HCT116 (cell line): ENCODE measurements around the gene PCNT. TPM values are rescaled to one million over a fixed set of nuclear protein-coding genes. Genes with fewer than 3 reads are reported as not detected.

ENCODE experiments used
- ATAC-seq: fragments of 200-7000 bp; cut with Tn5 transposase; 2 replicates; pipeline ENCODE4 v1.9.1; 2020; ENCODE audit warnings: mild to moderate bottlenecking, moderate library complexity
- BruUV-seq: library from RNA; stranded (reverse); fragments of 400-500 nt; replicated peaks from 2 replicates; lab custom pipeline; 2021; lab: Mats Ljungman, UMichigan
- CTCF ChIA-PET: fragments of 300-600 bp; sonication (Branson Sonifier 250); formaldehyde crosslinking; loops from one replicate; lab custom pipeline; 2021; ENCODE audit warnings: antibody characterized with exemption; lab: Charles Lee
- POLR2A ChIA-PET: fragments of 300-600, 350-600 bp; sonication (Branson Sonifier 250); formaldehyde crosslinking; loops from one replicate; lab custom pipeline; 2021; ENCODE audit warnings: antibody characterized with exemption; lab: Charles Lee
- RAD21 ChIA-PET, 2 experiments: fragments of 300-600 bp; sonication (Branson Sonifier 250); formaldehyde crosslinking; loops; one replicate each; lab custom pipeline; 2023; ENCODE audit warnings: low total read pairs in 2 of 2; ENCODE audit not compliant: uncharacterized antibody in 2 of 2, unreplicated experiment in 2 of 2, low non-redundant PET in 1 of 2; lab: Charles Lee
- DNase-seq: peaks from one replicate; pipeline ENCODE4 v3.0.0-alpha.2; 2010; ENCODE audit warnings: low read depth, low spot score
- H2AFZ ChIP-seq: fragments of 200-600 bp; shearing (Covaris generic), sonication (generic); 2 replicates; pipeline ENCODE4 v1.6.1; 2017; ENCODE audit warnings: low read depth, mixed run types, mixed read lengths, antibody characterized with exemption, low read length; ENCODE audit not compliant: poor library complexity, severe bottlenecking
- H3K27ac ChIP-seq: 2 replicates; pipeline ENCODE4 v1.5.1; 2012; ENCODE audit warnings: low read depth, low read length
- H3K27me3 ChIP-seq: fragments of 200-600 bp; sonication (generic); 2 replicates; pipeline ENCODE4 v1.6.1; 2016; ENCODE audit warnings: mixed run types, low read length, mixed read lengths; ENCODE audit not compliant: insufficient read depth
- H3K36me3 ChIP-seq, 2 experiments: fragments of 200-500 bp in 1 of 2; fragments of 200-600 bp in 1 of 2; sonication (Bioruptor generic) in 1 of 2; sonication (generic) in 1 of 2; 2 replicates each; pipeline versions ENCODE4 v1.5.1 to v1.6.1; 2014 to 2016; ENCODE audit warnings: low read length in 2 of 2, inconsistent platforms in 1 of 2, mixed read lengths in 1 of 2, mixed run types in 1 of 2; ENCODE audit not compliant: insufficient read depth in 2 of 2, control insufficient read depth in 1 of 2
- H3K4me1 ChIP-seq, 2 experiments: fragments of 200-600 bp in 1 of 2; sonication (generic) in 1 of 2; 2 replicates each; pipeline versions ENCODE4 v1.5.1 to v1.6.1; 2012 to 2017; ENCODE audit warnings: low read length in 2 of 2, inconsistent platforms in 1 of 2, mild to moderate bottlenecking in 1 of 2, mixed read lengths in 1 of 2, mixed run types in 1 of 2, moderate library complexity in 1 of 2; ENCODE audit not compliant: insufficient read depth in 2 of 2, control insufficient read depth in 1 of 2
- H3K4me2 ChIP-seq: fragments of 200-600 bp; sonication (generic); 2 replicates; pipeline ENCODE4 v1.6.1; 2017; ENCODE audit warnings: mixed run types, low read length, mixed read lengths
- H3K4me3 ChIP-seq, 2 experiments: fragments of 200-600 bp in 1 of 2; sonication (generic) in 1 of 2; replicated peaks in 1 of 2; 2 replicates each; pipeline ENCODE4 v1.5.1; 2011 to 2016; ENCODE audit warnings: low read length in 2 of 2, control low read depth in 1 of 2, low read depth in 1 of 2, mild to moderate bottlenecking in 1 of 2, mixed read lengths in 1 of 2, mixed run types in 1 of 2
- H3K79me2 ChIP-seq: fragments of 200-600 bp; sonication (generic); 2 replicates; pipeline ENCODE4 v1.6.1; 2017; ENCODE audit warnings: mild to moderate bottlenecking, mixed run types, low read length, moderate library complexity, mixed read lengths; ENCODE audit not compliant: insufficient read depth
- H3K9ac ChIP-seq: fragments of 200-600 bp; sonication (generic); 2 replicates; pipeline ENCODE4 v1.6.1; 2016; ENCODE audit warnings: low read length, mixed read lengths
- H3K9me2 ChIP-seq: fragments of 200-600 bp; sonication (generic), shearing (Covaris generic); 2 replicates; pipeline ENCODE4 v1.6.1; 2017; ENCODE audit warnings: mixed run types, mild to moderate bottlenecking, moderate library complexity; ENCODE audit not compliant: insufficient read depth
- H3K9me3 ChIP-seq, 2 experiments: fragments of 200-500 bp in 1 of 2; fragments of 200-600 bp in 1 of 2; sonication (Bioruptor generic) in 1 of 2; sonication (generic) in 1 of 2; 2 replicates each; pipeline ENCODE4 v1.6.1; 2014 to 2017; ENCODE audit warnings: low read length in 2 of 2, mixed read lengths in 2 of 2, inconsistent platforms in 1 of 2, low read depth in 1 of 2, mild to moderate bottlenecking in 1 of 2, mixed run types in 1 of 2, moderate library complexity in 1 of 2; ENCODE audit not compliant: control insufficient read depth in 1 of 2, insufficient read depth in 1 of 2
- H4K20me1 ChIP-seq: fragments of 200-600 bp; sonication (generic), shearing (Covaris generic); 2 replicates; pipeline ENCODE4 v1.6.1; 2017; ENCODE audit warnings: mixed run types, mild to moderate bottlenecking, moderate library complexity; ENCODE audit not compliant: insufficient read depth
- ATF3 ChIP-seq: IDR thresholded peaks from 2 replicates; pipeline ENCODE4 v1.6.1; 2012
- CBX3 ChIP-seq: IDR thresholded peaks from 2 replicates; pipeline ENCODE4 v1.6.1; 2012; ENCODE audit warnings: low read depth
- EGR1 ChIP-seq: IDR thresholded peaks from 2 replicates; pipeline ENCODE4 v1.6.1; 2012; ENCODE audit warnings: low read depth
- EZH2 ChIP-seq: fragments of 200-600 bp; sonication (generic); IDR thresholded peaks from 2 replicates; pipeline ENCODE4 v1.6.1; 2017; ENCODE audit warnings: antibody characterized with exemption, mixed run types
- FOSL1 ChIP-seq: IDR thresholded peaks from 2 replicates; pipeline ENCODE4 v1.6.1; 2012; ENCODE audit warnings: low read depth
- JUND ChIP-seq: IDR thresholded peaks from 2 replicates; pipeline ENCODE4 v1.6.1; 2012
- POLR2A ChIP-seq: IDR thresholded peaks from 2 replicates; pipeline ENCODE4 v1.7.0; 2011; ENCODE audit warnings: borderline replicate concordance; ENCODE audit not compliant: insufficient read depth, insufficient read length; ENCODE audit errors: extremely low read depth
- POLR2AphosphoS5 ChIP-seq: IDR thresholded peaks from 2 replicates; pipeline ENCODE4 v1.6.1; 2011; ENCODE audit warnings: mild to moderate bottlenecking, low read depth, low read length, moderate library complexity
- RAD21 ChIP-seq: IDR thresholded peaks from 2 replicates; pipeline ENCODE4 v1.6.1; 2012; ENCODE audit warnings: low read depth, mild to moderate bottlenecking
- SIN3A ChIP-seq: IDR thresholded peaks from 2 replicates; pipeline ENCODE4 v1.6.1; 2012; ENCODE audit warnings: low read depth
- SP1 ChIP-seq: IDR thresholded peaks from 2 replicates; pipeline ENCODE4 v1.6.1; 2012; ENCODE audit warnings: low read depth
- TCF7L2 ChIP-seq: IDR thresholded peaks from 2 replicates; pipeline ENCODE4 v1.7.0; 2011; ENCODE audit warnings: borderline replicate concordance, inconsistent platforms; ENCODE audit not compliant: insufficient read depth, insufficient read length; ENCODE audit errors: extremely low read depth
- YY1 ChIP-seq: IDR thresholded peaks from 2 replicates; pipeline ENCODE4 v1.6.1; 2011; ENCODE audit warnings: low read length, low read depth, moderate library complexity, mild to moderate bottlenecking; ENCODE audit not compliant: insufficient replicate concordance; ENCODE audit errors: extremely low read depth
- ZBTB33 ChIP-seq: IDR thresholded peaks from 2 replicates; pipeline ENCODE4 v1.6.1; 2011; ENCODE audit warnings: mild to moderate bottlenecking, low read length, moderate library complexity; ENCODE audit not compliant: insufficient replicate concordance; ENCODE audit errors: extremely low read depth
- intact Hi-C: fragments of 100-400 bp; cut with micrococcal nuclease; formaldehyde crosslinking; loops from 2 replicates; pipeline ENCODE4 v1.10.0; 2022
- total RNA-seq: library from RNA; stranded (reverse); gene quantifications from one replicate; pipeline ENCODE4 v1.2.1, GENCODE V29; 2021; ENCODE audit not compliant: unreplicated experiment
- TF ChIP-seq, protein P1 (sequence below): IDR thresholded peaks from 2 replicates; pipeline ENCODE4 v1.6.1; 2012
- TF ChIP-seq, protein P2 (sequence below), 3 experiments: fragments of 200-600 bp in 1 of 3; sonication (generic) in 1 of 3; IDR thresholded peaks in 2 of 3; conservative IDR thresholded peaks in 1 of 3; 2 replicates each; pipeline ENCODE4 v1.5.1; 2012 to 2017; ENCODE audit warnings: low read depth in 2 of 3, low read length in 2 of 3, antibody characterized with exemption in 1 of 3, borderline replicate concordance in 1 of 3, control low read depth in 1 of 3, mild to moderate bottlenecking in 1 of 3, mixed read lengths in 1 of 3, mixed run types in 1 of 3, moderate library complexity in 1 of 3; ENCODE audit not compliant: insufficient read depth in 1 of 3

The PCNT gene
- total RNA-seq, 1 experiment from 2014 or later, result 43.6 TPM

- H3K4me3 ChIP-seq, result no peak overlapping the region
- no TSS peak for BruUV-seq
- CTCF ChIA-PET, result no interaction called here
- no peak overlapping the region for H2AFZ ChIP-seq
- H3K27me3 ChIP-seq, result no peaks in the 10 kb centered on the region
- POLR2A ChIA-PET, result no interaction called here
- no peaks in the 10 kb centered on the region for H3K4me1 ChIP-seq
- ATAC-seq, result no peak
- H3K36me3 ChIP-seq, result peaks cover 23 to 40% of the 10 kb centered on the region in 2 experiments
- no peak overlapping the region for H3K9ac ChIP-seq
- no peak overlapping the region for H3K4me2 ChIP-seq
- intact Hi-C loops, result no loop called here
- RAD21 ChIA-PET, result no interaction called here
- H3K9me3 ChIP-seq, result no peaks in the 10 kb centered on the region
- no peaks in the 10 kb centered on the region for H3K9me2 ChIP-seq
- no peaks in the 10 kb centered on the region for H3K79me2 ChIP-seq
- TF ChIP-seq YY1, result no peak
- H4K20me1 ChIP-seq, result no peaks in the 10 kb centered on the region
- H3K27ac ChIP-seq, result no peak overlapping the region
- DNase-seq, result no peak
Measured at GRCh38 chr21:46438241-46438640, 114.3 kb downstream of the PCNT start.

GRCh38 chr21:46439906-46440305 is 116.0 kb downstream of the PCNT start:
- intact Hi-C loops, result no loop called here

More at GRCh38 chr21:46439906-46440305, 116.0 kb downstream of the PCNT start:
- BruUV-seq, result no TSS peak
- Histone ChIP-seq H3K4me3 (no peak overlapping the region), H3K9me2 (no peaks in the 10 kb centered on the region), H3K4me2 (no peak overlapping the region), H3K4me1 (no peaks in the 10 kb centered on the region), H2AFZ (no peak overlapping the region), H3K36me3 (peaks cover 23 to 40% of the 10 kb centered on the region in 2 experiments), H3K9me3 (no peaks in the 10 kb centered on the region), H3K27ac (no peak overlapping the region), H3K27me3 (no peaks in the 10 kb centered on the region), H3K9ac (no peak overlapping the region), H3K79me2 (no peaks in the 10 kb centered on the region), H4K20me1 (no peaks in the 10 kb centered on the region)
- ATAC-seq (no peak), DNase-seq (no peak)
- ChIA-PET CTCF (no interaction called here), POLR2A (no interaction called here), RAD21 (no interaction called here)
- no peak for TF ChIP-seq EGR1
- no peak for TF ChIP-seq RAD21
- TF ChIP-seq JUND, result no peak
- TF ChIP-seq, protein P1, sequence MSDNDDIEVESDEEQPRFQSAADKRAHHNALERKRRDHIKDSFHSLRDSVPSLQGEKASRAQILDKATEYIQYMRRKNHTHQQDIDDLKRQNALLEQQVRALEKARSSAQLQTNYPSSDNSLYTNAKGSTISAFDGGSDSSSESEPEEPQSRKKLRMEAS, result no peak
- TF ChIP-seq POLR2AphosphoS5, result no peak
- TF ChIP-seq SIN3A, result no peak
- no peak for TF ChIP-seq TCF7L2
- no peak for TF ChIP-seq ZBTB33
- TF ChIP-seq FOSL1, result no peak
- TF ChIP-seq SP1, result no peak
- no peak for TF ChIP-seq ATF3
- TF ChIP-seq, protein P2, sequence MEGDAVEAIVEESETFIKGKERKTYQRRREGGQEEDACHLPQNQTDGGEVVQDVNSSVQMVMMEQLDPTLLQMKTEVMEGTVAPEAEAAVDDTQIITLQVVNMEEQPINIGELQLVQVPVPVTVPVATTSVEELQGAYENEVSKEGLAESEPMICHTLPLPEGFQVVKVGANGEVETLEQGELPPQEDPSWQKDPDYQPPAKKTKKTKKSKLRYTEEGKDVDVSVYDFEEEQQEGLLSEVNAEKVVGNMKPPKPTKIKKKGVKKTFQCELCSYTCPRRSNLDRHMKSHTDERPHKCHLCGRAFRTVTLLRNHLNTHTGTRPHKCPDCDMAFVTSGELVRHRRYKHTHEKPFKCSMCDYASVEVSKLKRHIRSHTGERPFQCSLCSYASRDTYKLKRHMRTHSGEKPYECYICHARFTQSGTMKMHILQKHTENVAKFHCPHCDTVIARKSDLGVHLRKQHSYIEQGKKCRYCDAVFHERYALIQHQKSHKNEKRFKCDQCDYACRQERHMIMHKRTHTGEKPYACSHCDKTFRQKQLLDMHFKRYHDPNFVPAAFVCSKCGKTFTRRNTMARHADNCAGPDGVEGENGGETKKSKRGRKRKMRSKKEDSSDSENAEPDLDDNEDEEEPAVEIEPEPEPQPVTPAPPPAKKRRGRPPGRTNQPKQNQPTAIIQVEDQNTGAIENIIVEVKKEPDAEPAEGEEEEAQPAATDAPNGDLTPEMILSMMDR (IDR thresholded peaks at IDR 0.05 in 2 of 3, conservative IDR thresholded peaks at IDR 0.05 in 1 of 3; ENCODE audit: borderline replicate concordance in 1 of 3, insufficient read depth in 1 of 3, low read depth in 2 of 3, low read length in 2 of 3), result no peak
- TF ChIP-seq YY1, result no peak
- TF ChIP-seq POLR2A, result no peak
- TF ChIP-seq EZH2, result no peak
- no peak for TF ChIP-seq CBX3
